GM21447 (cell line): ENCODE results near the gene ODF2L.

Experiments
- ATAC-seq: cut with Tn5 transposase; IDR thresholded peaks from one replicate; pipeline ENCODE4 v1.9.1; 2021; ENCODE audit not compliant: unreplicated experiment

Gene ODF2L

GRCh38 chr1:86322241-86322640 is 73.9 kb downstream of the ODF2L start:
- no peak for ATAC-seq

GRCh38 chr1:86318436-86318835 is 77.7 kb downstream of the ODF2L start:
- ATAC-seq = no peak

GRCh38 chr1:86317926-86318325 is 78.2 kb downstream of the ODF2L start:
- no peak for ATAC-seq

- no peak for ATAC-seq
These were observed 90.4 kb downstream of the ODF2L start for GRCh38 chr1:86305731-86306130.

GRCh38 chr1:86303041-86303690 is 93.0 kb downstream of the ODF2L start:
- ATAC-seq = no peak
